H1 (cell line): ENCODE data around the gene C1orf52. TPM values are rescaled to one million over a fixed set of nuclear protein-coding genes. Genes with fewer than 3 reads are reported as not detected.

Experiments used
- CTCF ChIA-PET: fragments of 300-600 bp; sonication (Branson Sonifier 250); formaldehyde crosslinking; loops from one replicate; lab custom pipeline; 2021; ENCODE audit not compliant: partially characterized antibody; lab: Charles Lee
- POLR2A ChIA-PET: fragments of 300-600 bp; sonication (Branson Sonifier 250); formaldehyde crosslinking; loops from one replicate; lab custom pipeline; 2021; ENCODE audit warnings: inconsistent platforms; ENCODE audit not compliant: partially characterized antibody; lab: Charles Lee
- DNase-seq, 2 experiments: peaks; one replicate each; pipeline versions ENCODE4 v3.0.0 to v3.0.0-alpha.2; 2010 to 2022; ENCODE audit warnings: low spot score in 2 of 2, low read depth in 1 of 2, mixed read lengths in 1 of 2
- FAIRE-seq: peaks from 2 replicates; lab custom pipeline; 2011; peaks lifted over from hg19 to GRCh38; lab: Jason Lieb, UNC
- H2AFZ ChIP-seq: 2 replicates; pipeline ENCODE4 v1.8.1; 2012; ENCODE audit warnings: low read length, inconsistent platforms
- H2AK5ac ChIP-seq: 2 replicates; pipeline ENCODE4 v1.6.1; 2013; ENCODE audit warnings: low read depth, low read length
- H2BK120ac ChIP-seq: replicated peaks from 2 replicates; pipeline ENCODE3; 2013; ENCODE audit warnings: low read depth, low read length, inconsistent platforms
- H2BK12ac ChIP-seq: 2 replicates; pipeline ENCODE4 v1.6.1; 2013; ENCODE audit warnings: low read depth, low read length
- H2BK15ac ChIP-seq: 2 replicates; pipeline ENCODE4 v1.6.1; 2013; ENCODE audit warnings: low read length
- H2BK20ac ChIP-seq: 2 replicates; pipeline ENCODE4 v1.6.1; 2013; ENCODE audit warnings: low read length
- H2BK5ac ChIP-seq: 2 replicates; pipeline ENCODE4 v1.6.1; 2013; ENCODE audit warnings: low read depth, low read length
- H3K14ac ChIP-seq: 2 replicates; pipeline ENCODE4 v1.6.1; 2013; ENCODE audit warnings: inconsistent platforms; ENCODE audit not compliant: insufficient read length
- H3K18ac ChIP-seq: 2 replicates; pipeline ENCODE4 v1.6.1; 2013; ENCODE audit warnings: low read length; ENCODE audit errors: extremely low read depth
- H3K23ac ChIP-seq: 2 replicates; pipeline ENCODE4 v1.6.1; 2013; ENCODE audit warnings: inconsistent platforms; ENCODE audit not compliant: insufficient read length
- H3K23me2 ChIP-seq: 2 replicates; pipeline ENCODE4 v1.6.1; 2013; ENCODE audit warnings: low read depth, low read length
- H3K27ac ChIP-seq: 2 replicates; pipeline ENCODE4 v1.6.1; 2011; ENCODE audit warnings: low read depth, low read length, inconsistent platforms
- H3K27me3 ChIP-seq, 4 experiments: replicated peaks in 1 of 4; 1 replicate in 1 of 4; 2 replicates in 3 of 4; pipeline versions ENCODE4 v1.6.1 to v1.8.1; 2011 to 2013; ENCODE audit warnings: low read length in 3 of 4, mild to moderate bottlenecking in 3 of 4, inconsistent platforms in 2 of 4, mixed read lengths in 2 of 4, moderate library complexity in 1 of 4; ENCODE audit not compliant: control insufficient read depth in 3 of 4, insufficient read depth in 3 of 4; ENCODE audit errors: extremely low read depth in 1 of 4
- H3K36me3 ChIP-seq, 4 experiments: 2 replicates each; pipeline versions ENCODE4 v1.6.1 to v1.8.1; 2011 to 2013; ENCODE audit warnings: mild to moderate bottlenecking in 4 of 4, low read length in 3 of 4, moderate library complexity in 2 of 4, control low read depth in 1 of 4, inconsistent platforms in 1 of 4; ENCODE audit not compliant: insufficient read depth in 4 of 4, control insufficient read depth in 2 of 4
- H3K4ac ChIP-seq: replicated peaks from 2 replicates; pipeline ENCODE3; 2013; ENCODE audit warnings: low read length, low read depth, mixed read lengths, inconsistent platforms; ENCODE audit not compliant: insufficient read length
- H3K4me1 ChIP-seq, 4 experiments: replicated peaks in 1 of 4; 1 replicate in 1 of 4; 2 replicates in 3 of 4; pipeline versions ENCODE4 v1.6.1 to v1.8.1; 2011 to 2013; ENCODE audit warnings: low read length in 3 of 4, inconsistent platforms in 2 of 4, mixed read lengths in 1 of 4; ENCODE audit not compliant: insufficient read depth in 4 of 4, control insufficient read depth in 3 of 4
- H3K4me2 ChIP-seq, 2 experiments: 2 replicates each; pipeline versions ENCODE4 v1.6.1 to v1.8.1; 2011 to 2013; ENCODE audit warnings: low read depth in 2 of 2, low read length in 2 of 2, control low read depth in 1 of 2, inconsistent platforms in 1 of 2, mild to moderate bottlenecking in 1 of 2; ENCODE audit not compliant: insufficient read depth in 1 of 2
- H3K4me3 ChIP-seq, 4 experiments: fragments of 200-600, 300-600 bp in 1 of 4; sonication (generic), shearing (Covaris generic), sonication (Bioruptor Twin) in 1 of 4; 2 replicates each; pipeline versions ENCODE4 v1.5.1 to v1.8.1; 2011 to 2016; ENCODE audit warnings: low read length in 4 of 4, low read depth in 3 of 4, control low read depth in 2 of 4, inconsistent platforms in 2 of 4, mild to moderate bottlenecking in 2 of 4, mixed read lengths in 1 of 4, moderate library complexity in 1 of 4; ENCODE audit not compliant: insufficient read depth in 2 of 4; ENCODE audit errors: extremely low read depth in 1 of 4
- H3K56ac ChIP-seq: replicated peaks from 2 replicates; pipeline ENCODE3; 2013; ENCODE audit warnings: low read depth, mild to moderate bottlenecking, mixed read lengths, low read length, inconsistent platforms; ENCODE audit not compliant: insufficient read length
- H3K79me1 ChIP-seq: 2 replicates; pipeline ENCODE4 v1.6.1; 2013; ENCODE audit warnings: low read depth, low read length, control low read depth
- H3K79me2 ChIP-seq, 2 experiments: 2 replicates each; pipeline versions ENCODE4 v1.6.1 to v1.8.1; 2012 to 2013; ENCODE audit warnings: low read length in 2 of 2, mild to moderate bottlenecking in 2 of 2, inconsistent platforms in 1 of 2; ENCODE audit not compliant: insufficient read depth in 2 of 2, control insufficient read depth in 1 of 2
- H3K9ac ChIP-seq, 4 experiments: replicated peaks in 1 of 4; 1 replicate in 1 of 4; 2 replicates in 3 of 4; pipeline versions ENCODE4 v1.6.1 to v1.8.1; 2011 to 2013; ENCODE audit warnings: low read depth in 3 of 4, low read length in 3 of 4, control low read depth in 2 of 4, mild to moderate bottlenecking in 2 of 4, moderate library complexity in 2 of 4, inconsistent platforms in 1 of 4; ENCODE audit errors: extremely low read depth in 1 of 4
- H3K9me3 ChIP-seq, 2 experiments: 2 replicates each; pipeline versions ENCODE4 v1.6.1 to v1.8.1; 2012 to 2013; ENCODE audit warnings: mild to moderate bottlenecking in 2 of 2, moderate library complexity in 2 of 2, control low read depth in 1 of 2, inconsistent platforms in 1 of 2, low read depth in 1 of 2, low read length in 1 of 2, mixed read lengths in 1 of 2; ENCODE audit not compliant: insufficient read depth in 2 of 2
- H4K20me1 ChIP-seq, 2 experiments: replicated peaks in 1 of 2; 2 replicates each; pipeline versions ENCODE3 to v1.8.1; 2011 to 2013; ENCODE audit warnings: inconsistent platforms in 2 of 2, low read length in 2 of 2, mild to moderate bottlenecking in 1 of 2; ENCODE audit not compliant: insufficient read depth in 2 of 2, control insufficient read depth in 1 of 2
- H4K5ac ChIP-seq: 2 replicates; pipeline ENCODE4 v1.6.1; 2013; ENCODE audit warnings: low read length, low read depth, mixed read lengths, inconsistent platforms; ENCODE audit not compliant: insufficient read length
- H4K8ac ChIP-seq: 2 replicates; pipeline ENCODE4 v1.8.0; 2013; ENCODE audit warnings: mild to moderate bottlenecking, moderate library complexity, low read length, inconsistent platforms; ENCODE audit not compliant: insufficient read depth; ENCODE audit errors: extremely low read depth
- H4K91ac ChIP-seq: replicated peaks from 2 replicates; pipeline ENCODE3; 2013; ENCODE audit warnings: low read length, mixed read lengths, inconsistent platforms; ENCODE audit not compliant: insufficient read length
- CBX5 ChIP-seq: fragments of 300-800, 300-1000 bp; sonication (generic); IDR thresholded peaks from 2 replicates; pipeline ENCODE4 v1.7.1; 2016; ENCODE audit warnings: antibody characterized with exemption, low read length, low read depth
- CEBPB ChIP-seq: IDR thresholded peaks from 2 replicates; pipeline ENCODE4 v1.6.1; 2012; ENCODE audit warnings: low read depth, low read length
- RFX5 ChIP-seq: IDR thresholded peaks from 2 replicates; pipeline ENCODE4 v1.6.1; 2011; ENCODE audit warnings: low read depth, low read length, improper control_type of control experiment, borderline replicate concordance
- SIN3A ChIP-seq, 2 experiments: IDR thresholded peaks in 1 of 2; conservative IDR thresholded peaks in 1 of 2; 2 replicates each; pipeline ENCODE4 v1.6.1; 2011 to 2012; ENCODE audit warnings: low read length in 2 of 2, improper control_type of control experiment in 1 of 2, low read depth in 1 of 2, mild to moderate bottlenecking in 1 of 2
- WGBS, 2 experiments: shearing (Covaris generic) in 1 of 2; methylation state at CpG; one replicate each; pipeline versions ENCODE4 v1.1.6 to v1.1.7; 2013 to 2015; ENCODE audit warnings: low lambda C conversion rate in 2 of 2, mixed read lengths in 2 of 2, inconsistent platforms in 1 of 2, low coverage in 1 of 2, missing lambda C conversion rate in 1 of 2; ENCODE audit not compliant: insufficient replicate concordance in 2 of 2, insufficient coverage in 1 of 2, insufficient read length in 1 of 2; ENCODE audit errors: extremely low coverage in 1 of 2, missing lambda C conversion rate in 1 of 2; 5-methylcytosine and 5-hydroxymethylcytosine counted together
- polyA plus RNA-seq, 7 experiments: library from polyadenylated mRNA; depleted of rRNA in 3 of 7; stranded (reverse) in 5 of 7; unstranded in 2 of 7; fragments of >200 nt in 5 of 7; fragments of 200-250 nt in 2 of 7; gene quantifications; 1 replicate in 5 of 7; 2 replicates in 1 of 7; 4 replicates in 1 of 7; pipeline versions ENCODE4 v1.2.1 to v1.2.3, GENCODE V29; 2011 to 2013; ENCODE audit warnings: missing spikeins in 2 of 7, mixed read lengths in 2 of 7
- total RNA-seq: library from RNA; stranded (reverse); fragmentation: NEBNext Ultra II Directional; extraction: Animal tissue kit (Norgen Biotek cat#: 25700); gene quantifications from 2 replicates; pipeline ENCODE4 v1.2.1, GENCODE V29; 2021

The C1orf52 gene
- total and polyA plus RNA-seq, 2 of the 8 experiments (the other 6 are each of a cell fraction or from before 2014, with no cell fraction given): 29.2 to 39.1 TPM

- H3K36me3 ChIP-seq: no peaks in the 10 kb centered on the region
- no peak overlapping the region for H4K5ac ChIP-seq
- no peak overlapping the region for H3K18ac ChIP-seq
- no peak overlapping the region for H2BK12ac ChIP-seq
- H4K20me1 ChIP-seq: no peaks in the 10 kb centered on the region
- ChIA-PET POLR2A (interaction anchor here (1.1 to 1.2 kb wide), 3 partner anchors 26 to 296 kb away, joined by 3 read pairs; no protein-coding TSS in a partner anchor), CTCF (interaction anchor here (0.8 to 1.9 kb wide), 5 partner anchors 10 to 347 kb away, joined by 3 to 6 read pairs (median 4); partner anchors contain the start of gene C1orf52)
- 91% methylated on average over 4 of the region's 4 CpGs; no CpG with 5 or more reads in 1 of the 2 experiments for whole genome bisulfite sequencing, 2 experiments
- no peak overlapping the region for H2AFZ ChIP-seq
- H2AK5ac ChIP-seq: no peak overlapping the region
- no peak overlapping the region for H3K9ac ChIP-seq
- no peaks in the 10 kb centered on the region for H3K27me3 ChIP-seq
- no peak for FAIRE-seq
- H4K8ac ChIP-seq: no peak overlapping the region
- no peak overlapping the region for H3K56ac ChIP-seq
- no peak overlapping the region for H2BK20ac ChIP-seq
- no peak overlapping the region for H2BK5ac ChIP-seq
- H3K14ac ChIP-seq: no peak overlapping the region
- TF ChIP-seq RFX5 (no peak), SIN3A (conservative IDR thresholded peaks at IDR 0.05 in 1 of 2, IDR thresholded peaks at IDR 0.05 in 1 of 2; ENCODE audit: low read depth in 1 of 2, low read length in 2 of 2) (no peak), CEBPB (no peak), CBX5 (no peak)
- peaks cover 0 to 3% (median 1%) of the 10 kb centered on the region in 4 experiments; a peak in 3 of 7 replicates for H3K4me1 ChIP-seq
- H2BK120ac ChIP-seq: no peak overlapping the region
- no peak overlapping the region for H3K27ac ChIP-seq
- no peak overlapping the region for H3K4me2 ChIP-seq
- H4K91ac ChIP-seq: no peak overlapping the region
- H2BK15ac ChIP-seq: no peak overlapping the region
- H3K79me1 ChIP-seq: no peaks in the 10 kb centered on the region
- no peaks in the 10 kb centered on the region for H3K9me3 ChIP-seq
- H3K79me2 ChIP-seq: peaks cover 0 to 4% of the 10 kb centered on the region in 2 experiments; a peak in 2 of 4 replicates
- no peak overlapping the region for H3K23ac ChIP-seq
- no peak overlapping the region for H3K4ac ChIP-seq
- no peak overlapping the region for H3K4me3 ChIP-seq
- no peak for DNase-seq
- peaks cover 6% of the 10 kb centered on the region for H3K23me2 ChIP-seq
These were observed 21.2 kb upstream of the C1orf52 start for GRCh38 chr1:85280636-85281035.
